Activated CD4-positive, alpha-beta T cell treated with anti-CD3 and anti-CD28 coated beads for 1 hour (primary cell): ENCODE measurements around the gene MSH6.

ENCODE experiments used
- DNase-seq: peaks from one replicate; pipeline ENCODE4 v3.0.0-alpha.2; 2020

The MSH6 gene

GRCh38 chr2:47782671-47783485 is at the start of gene MSH6:
Gene MSH6, plus strand, starts transcription at chr2:47783145. Its CDS starts 89 bp downstream, at chr2:47783234.
- peak; percentile 82 for DNase-seq

GRCh38 chr2:47735136-47735869 is 47.6 kb upstream of the MSH6 start:
- no peak for DNase-seq

- DNase-seq, result no peak
Observed at GRCh38 chr2:47735912-47736311, 47.0 kb upstream of the MSH6 start.

GRCh38 chr2:47737191-47737975 is 45.6 kb upstream of the MSH6 start:
- no peak for DNase-seq

GRCh38 chr2:47738331-47738730 is 44.6 kb upstream of the MSH6 start:
- DNase-seq, result no peak

GRCh38 chr2:47741101-47741500 is 41.8 kb upstream of the MSH6 start:
- no peak for DNase-seq

GRCh38 chr2:47741637-47742036 is 41.3 kb upstream of the MSH6 start:
- no peak for DNase-seq

- DNase-seq, result no peak
Observed at GRCh38 chr2:47744074-47744473, 38.9 kb upstream of the MSH6 start.

- DNase-seq, result no peak
Observed at GRCh38 chr2:47747878-47748277, 35.1 kb upstream of the MSH6 start.

GRCh38 chr2:47751856-47752414 is 31.0 kb upstream of the MSH6 start:
- no peak for DNase-seq

GRCh38 chr2:47767497-47767844 is 15.5 kb upstream of the MSH6 start:
- no peak for DNase-seq

- DNase-seq, result peak; percentile 54
Observed at GRCh38 chr2:47767880-47768609, 14.9 kb upstream of the MSH6 start.

GRCh38 chr2:47769318-47769717 is 13.6 kb upstream of the MSH6 start:
- no peak for DNase-seq

GRCh38 chr2:47771211-47771610 is 11.7 kb upstream of the MSH6 start:
- no peak for DNase-seq

- no peak for DNase-seq
Observed at GRCh38 chr2:47772343-47772742, 10.6 kb upstream of the MSH6 start.

- no peak for DNase-seq
Observed at GRCh38 chr2:47774567-47774966, 8.4 kb upstream of the MSH6 start.

- DNase-seq, result no peak
Observed at GRCh38 chr2:47777277-47777937, 5.5 kb upstream of the MSH6 start.

GRCh38 chr2:47778698-47779425 is 4.1 kb upstream of the MSH6 start:
- no peak for DNase-seq

- DNase-seq, result no peak
Observed at GRCh38 chr2:47779426-47779790, 3.5 kb upstream of the MSH6 start.

- no peak for DNase-seq
Observed at GRCh38 chr2:47782381-47782670, 619 bp upstream of the MSH6 start.
